Erythroblast (primary cell): ENCODE measurements around the gene MROH2B.

Experiments
- GATA1 ChIP-seq: IDR thresholded peaks from 2 replicates; pipeline ENCODE4 v1.6.1; 2011; ENCODE audit warnings: low read depth, mild to moderate bottlenecking, control low read depth, low read length, moderate library complexity
- POLR2A ChIP-seq: IDR thresholded peaks from 2 replicates; pipeline ENCODE4 v1.6.1; 2011; ENCODE audit warnings: mild to moderate bottlenecking, low read length

DNA sequence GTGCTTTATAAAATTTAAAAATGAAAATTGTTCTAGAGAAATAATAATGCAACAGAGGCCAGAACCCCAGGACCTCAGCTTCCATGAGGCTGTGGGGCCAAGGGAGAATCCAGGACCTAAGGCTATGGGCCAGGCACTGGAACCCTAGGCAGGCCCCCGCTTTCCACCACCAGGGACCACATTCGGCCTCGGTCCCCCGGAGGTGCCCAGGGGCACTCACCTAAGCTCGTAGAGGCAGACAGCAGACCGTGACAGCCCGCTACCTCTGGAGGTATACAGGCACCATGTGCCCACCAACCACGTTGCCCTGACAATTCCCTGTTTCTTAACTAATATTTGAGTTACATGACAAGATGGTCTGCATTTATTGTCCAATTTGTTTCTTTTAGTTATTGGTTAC is 49.5 kb upstream of the MROH2B start:
- TF ChIP-seq POLR2A (no peak), GATA1 (no peak)
